HepG2 (cell line): ENCODE data around the gene CDNF. TPM values are rescaled to one million over a fixed set of nuclear protein-coding genes. Genes with fewer than 3 reads are reported as not detected.

Source experiments
- ATF7-NPFF ChIP-seq: sonication (generic); formaldehyde crosslinking; IDR thresholded peaks from 2 replicates; pipeline ENCODE4 v1.8.1; 2023; ENCODE audit warnings: mild to moderate bottlenecking, low read depth, missing genetic modification reagents, moderate library complexity
- HDAC6 ChIP-seq: fragments of 200-600 bp; sonication (generic); IDR thresholded peaks from 2 replicates; pipeline ENCODE4 v1.7.0; 2017; ENCODE audit warnings: mild to moderate bottlenecking, antibody characterized with exemption, low read length, low read depth
- MED8 ChIP-seq: sonication (generic); formaldehyde crosslinking; IDR thresholded peaks from 2 replicates; pipeline ENCODE4 v1.8.1; 2023; ENCODE audit warnings: mild to moderate bottlenecking, missing genetic modification reagents; ENCODE audit not compliant: insufficient replicate concordance
- MXI1 ChIP-seq: IDR thresholded peaks from 3 replicates; pipeline ENCODE4 v1.6.1; 2012; ENCODE audit warnings: low read depth, low read length, inconsistent platforms, borderline replicate concordance
- PHB2 ChIP-seq: fragments of 450-650 bp; IDR thresholded peaks from 2 replicates; pipeline ENCODE4 v1.6.1; 2018; ENCODE audit not compliant: partially characterized antibody
- RFX3 ChIP-seq: IDR thresholded peaks from 2 replicates; pipeline ENCODE4 v1.6.1; 2016; ENCODE audit warnings: missing biosample characterization, missing genetic modification reagents
- RNF2 ChIP-seq: fragments of 450-650 bp; conservative IDR thresholded peaks from 2 replicates; pipeline ENCODE4 v1.6.1; 2016; ENCODE audit warnings: low read depth
- SRY ChIP-seq: sonication (generic); formaldehyde crosslinking; IDR thresholded peaks from 2 replicates; pipeline ENCODE4 v1.8.0; 2022; ENCODE audit warnings: mild to moderate bottlenecking, missing genetic modification reagents
- ZBTB42 ChIP-seq: sonication (generic); formaldehyde crosslinking; IDR thresholded peaks from 2 replicates; pipeline ENCODE4 v1.5.0; 2020; ENCODE audit warnings: mild to moderate bottlenecking, missing genetic modification reagents
- ZNF33A ChIP-seq: sonication (generic); formaldehyde crosslinking; IDR thresholded peaks from 2 replicates; pipeline ENCODE4 v1.5.1; 2020; ENCODE audit warnings: missing genetic modification reagents, mild to moderate bottlenecking, moderate library complexity, borderline replicate concordance
- ZNF562 ChIP-seq: sonication (generic); formaldehyde crosslinking; IDR thresholded peaks from 2 replicates; pipeline ENCODE4 v1.8.0; 2022; ENCODE audit warnings: missing genetic modification reagents, borderline replicate concordance
- ZNF616 ChIP-seq: sonication (generic); formaldehyde crosslinking; IDR thresholded peaks from 2 replicates; pipeline ENCODE4 v1.5.0; 2020; ENCODE audit warnings: low read depth, mild to moderate bottlenecking, missing genetic modification reagents
- polyA plus RNA-seq, 8 experiments: library from polyadenylated mRNA; depleted of rRNA in 3 of 8; stranded (reverse) in 7 of 8; unstranded in 1 of 8; fragments of >200 nt; fragmentation: Illumina TruSeq in 4 of 8; extraction: Trizol in 4 of 8; gene quantifications; 2 replicates each; pipeline versions ENCODE4 v1.2.1 to v1.2.3, GENCODE V29; 2011 to 2016; ENCODE audit warnings: low read depth in 4 of 8, missing spikeins in 1 of 8, mixed read lengths in 1 of 8; ENCODE audit not compliant: insufficient read depth in 1 of 8
- total RNA-seq, 5 experiments: library from RNA; depleted of rRNA; stranded (reverse); fragments of >200 nt; fragmentation: Illumina TruSeq; extraction: Trizol; gene quantifications; 2 replicates each; pipeline ENCODE4 v1.2.3, GENCODE V29; 2016; ENCODE audit warnings: low read depth in 1 of 5
- TF ChIP-seq, protein P1 (sequence below): sonication (generic); formaldehyde crosslinking; IDR thresholded peaks from 2 replicates; pipeline ENCODE4 v1.8.0; 2022; ENCODE audit warnings: mild to moderate bottlenecking, missing genetic modification reagents, borderline replicate concordance
- TF ChIP-seq, protein P2 (sequence below): IDR thresholded peaks from 2 replicates; pipeline ENCODE4 v1.6.1; 2012; ENCODE audit warnings: low read length, improper control_type of control experiment
- TF ChIP-seq, protein P3 (sequence below): sonication (generic); formaldehyde crosslinking; IDR thresholded peaks from 2 replicates; pipeline ENCODE4 v1.5.1; 2020; ENCODE audit warnings: missing genetic modification reagents, mild to moderate bottlenecking, borderline replicate concordance
- TF ChIP-seq, protein P4 (sequence below): sonication (generic); formaldehyde crosslinking; IDR thresholded peaks from 2 replicates; pipeline ENCODE4 v1.5.0; 2020; ENCODE audit warnings: mild to moderate bottlenecking, missing genetic modification reagents, borderline replicate concordance
- TF ChIP-seq, protein P5 (sequence below): sonication (generic); formaldehyde crosslinking; IDR thresholded peaks from 2 replicates; pipeline ENCODE4 v1.4.0; 2020; ENCODE audit warnings: missing genetic modification reagents

Gene CDNF
- total and polyA plus RNA-seq, 2 of the 13 experiments (the other 11 are each of a cell fraction or from before 2014, with no cell fraction given) = 0.29 to 0.33 TPM

DNA sequence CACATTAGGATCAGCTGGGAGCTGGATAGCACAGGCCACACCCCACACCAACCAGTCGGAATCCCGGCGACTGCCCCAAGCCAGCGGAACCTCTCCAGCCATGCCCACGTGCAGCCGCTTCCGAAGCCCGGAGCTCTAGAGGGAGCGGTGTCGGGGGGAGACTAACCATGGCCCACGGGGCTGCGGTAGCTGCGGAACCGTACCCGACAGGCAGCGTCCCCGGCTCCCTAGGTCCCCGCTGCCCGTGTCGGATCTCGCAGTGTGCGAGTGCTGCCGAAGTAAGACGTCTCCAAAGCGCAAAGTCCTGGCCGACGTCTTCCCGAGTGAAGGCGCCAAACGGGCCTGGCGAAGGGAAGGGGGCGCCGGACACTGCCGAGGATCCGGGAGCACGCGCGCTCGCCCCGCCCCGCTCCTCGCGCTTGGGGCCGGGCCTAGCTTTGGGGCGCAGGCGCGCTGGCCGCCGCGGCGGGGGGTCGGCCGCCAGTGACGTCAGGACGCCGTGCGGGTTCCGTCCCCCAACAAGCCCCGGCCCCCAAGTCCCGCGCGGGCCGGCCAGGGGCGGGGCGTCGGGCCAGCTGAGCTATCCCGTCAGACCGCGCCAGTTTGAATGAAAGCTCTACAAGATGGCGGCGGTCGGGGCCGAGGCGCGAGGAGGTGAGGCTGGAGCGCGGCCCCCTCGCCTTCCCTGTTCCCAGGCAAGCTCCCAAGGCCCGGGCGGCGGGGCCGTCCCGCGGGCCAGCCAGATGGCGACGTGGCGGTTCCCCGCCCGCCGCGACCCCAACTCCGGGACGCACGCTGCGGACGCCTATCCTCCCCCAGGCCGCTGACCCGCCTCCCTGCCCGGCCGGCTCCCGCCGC is 40.7 kb upstream of the CDNF start, which contains the start of gene SUV39H2 (continued):
- TF ChIP-seq, protein P1, sequence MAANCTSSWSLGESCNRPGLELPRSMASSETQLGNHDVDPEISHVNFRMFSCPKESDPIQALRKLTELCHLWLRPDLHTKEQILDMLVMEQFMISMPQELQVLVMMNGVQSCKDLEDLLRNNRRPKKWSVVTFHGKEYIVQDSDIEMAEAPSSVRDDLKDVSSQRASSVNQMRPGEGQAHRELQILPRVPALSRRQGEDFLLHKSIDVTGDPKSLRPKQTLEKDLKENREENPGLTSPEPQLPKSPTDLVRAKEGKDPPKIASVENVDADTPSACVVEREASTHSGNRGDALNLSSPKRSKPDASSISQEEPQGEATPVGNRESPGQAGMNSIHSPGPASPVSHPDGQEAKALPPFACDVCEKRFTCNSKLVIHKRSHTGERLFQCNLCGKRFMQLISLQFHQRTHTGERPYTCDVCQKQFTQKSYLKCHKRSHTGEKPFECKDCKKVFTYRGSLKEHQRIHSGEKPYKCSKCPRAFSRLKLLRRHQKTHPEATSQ (CRISPR knock-in tag) = peak; percentile 63; the same call in 1 of the 2 replicates
- TF ChIP-seq, protein P2, sequence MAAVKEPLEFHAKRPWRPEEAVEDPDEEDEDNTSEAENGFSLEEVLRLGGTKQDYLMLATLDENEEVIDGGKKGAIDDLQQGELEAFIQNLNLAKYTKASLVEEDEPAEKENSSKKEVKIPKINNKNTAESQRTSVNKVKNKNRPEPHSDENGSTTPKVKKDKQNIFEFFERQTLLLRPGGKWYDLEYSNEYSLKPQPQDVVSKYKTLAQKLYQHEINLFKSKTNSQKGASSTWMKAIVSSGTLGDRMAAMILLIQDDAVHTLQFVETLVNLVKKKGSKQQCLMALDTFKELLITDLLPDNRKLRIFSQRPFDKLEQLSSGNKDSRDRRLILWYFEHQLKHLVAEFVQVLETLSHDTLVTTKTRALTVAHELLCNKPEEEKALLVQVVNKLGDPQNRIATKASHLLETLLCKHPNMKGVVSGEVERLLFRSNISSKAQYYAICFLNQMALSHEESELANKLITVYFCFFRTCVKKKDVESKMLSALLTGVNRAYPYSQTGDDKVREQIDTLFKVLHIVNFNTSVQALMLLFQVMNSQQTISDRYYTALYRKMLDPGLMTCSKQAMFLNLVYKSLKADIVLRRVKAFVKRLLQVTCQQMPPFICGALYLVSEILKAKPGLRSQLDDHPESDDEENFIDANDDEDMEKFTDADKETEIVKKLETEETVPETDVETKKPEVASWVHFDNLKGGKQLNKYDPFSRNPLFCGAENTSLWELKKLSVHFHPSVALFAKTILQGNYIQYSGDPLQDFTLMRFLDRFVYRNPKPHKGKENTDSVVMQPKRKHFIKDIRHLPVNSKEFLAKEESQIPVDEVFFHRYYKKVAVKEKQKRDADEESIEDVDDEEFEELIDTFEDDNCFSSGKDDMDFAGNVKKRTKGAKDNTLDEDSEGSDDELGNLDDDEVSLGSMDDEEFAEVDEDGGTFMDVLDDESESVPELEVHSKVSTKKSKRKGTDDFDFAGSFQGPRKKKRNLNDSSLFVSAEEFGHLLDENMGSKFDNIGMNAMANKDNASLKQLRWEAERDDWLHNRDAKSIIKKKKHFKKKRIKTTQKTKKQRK = no peak
- TF ChIP-seq ZBTB42 (CRISPR knock-in tag) = 0 out of 2 replicates have a peak, but pooled peaks have one; percentile 29
- TF ChIP-seq, protein P3, sequence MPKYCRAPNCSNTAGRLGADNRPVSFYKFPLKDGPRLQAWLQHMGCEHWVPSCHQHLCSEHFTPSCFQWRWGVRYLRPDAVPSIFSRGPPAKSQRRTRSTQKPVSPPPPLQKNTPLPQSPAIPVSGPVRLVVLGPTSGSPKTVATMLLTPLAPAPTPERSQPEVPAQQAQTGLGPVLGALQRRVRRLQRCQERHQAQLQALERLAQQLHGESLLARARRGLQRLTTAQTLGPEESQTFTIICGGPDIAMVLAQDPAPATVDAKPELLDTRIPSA (CRISPR knock-in tag) = peak; percentile 69; the same call in 1 of the 2 replicates
- peak; percentile 91 for TF ChIP-seq MXI1
- TF ChIP-seq RFX3 (CRISPR knock-in tag) = no peak
- no peak for TF ChIP-seq ZNF33A
- TF ChIP-seq SRY (CRISPR knock-in tag) = peak; percentile 76
- TF ChIP-seq, protein P4, sequence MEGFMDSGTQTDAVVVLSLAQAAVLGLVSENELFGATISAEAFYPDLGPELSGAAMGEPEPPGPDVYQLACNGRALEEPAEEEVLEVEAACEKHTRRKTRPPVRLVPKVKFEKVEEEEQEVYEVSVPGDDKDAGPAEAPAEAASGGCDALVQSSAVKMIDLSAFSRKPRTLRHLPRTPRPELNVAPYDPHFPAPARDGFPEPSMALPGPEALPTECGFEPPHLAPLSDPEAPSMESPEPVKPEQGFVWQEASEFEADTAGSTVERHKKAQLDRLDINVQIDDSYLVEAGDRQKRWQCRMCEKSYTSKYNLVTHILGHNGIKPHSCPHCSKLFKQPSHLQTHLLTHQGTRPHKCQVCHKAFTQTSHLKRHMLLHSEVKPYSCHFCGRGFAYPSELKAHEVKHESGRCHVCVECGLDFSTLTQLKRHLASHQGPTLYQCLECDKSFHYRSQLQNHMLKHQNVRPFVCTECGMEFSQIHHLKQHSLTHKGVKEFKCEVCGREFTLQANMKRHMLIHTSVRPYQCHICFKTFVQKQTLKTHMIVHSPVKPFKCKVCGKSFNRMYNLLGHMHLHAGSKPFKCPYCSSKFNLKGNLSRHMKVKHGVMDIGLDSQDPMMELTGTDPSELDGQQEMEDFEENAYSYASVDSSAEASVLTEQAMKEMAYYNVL = no peak
- no peak for TF ChIP-seq HDAC6
- TF ChIP-seq RNF2 = peak; percentile 90; the same call in 1 of the 2 replicates
- no peak for TF ChIP-seq ZNF562 (CRISPR knock-in tag)
- no peak for TF ChIP-seq ZNF616 (CRISPR knock-in tag)
- peak; percentile 61 for TF ChIP-seq MED8 (CRISPR knock-in tag)
- peak; percentile 88 for TF ChIP-seq ATF7-NPFF (CRISPR knock-in tag)
- TF ChIP-seq PHB2 = no peak
- TF ChIP-seq, protein P5, sequence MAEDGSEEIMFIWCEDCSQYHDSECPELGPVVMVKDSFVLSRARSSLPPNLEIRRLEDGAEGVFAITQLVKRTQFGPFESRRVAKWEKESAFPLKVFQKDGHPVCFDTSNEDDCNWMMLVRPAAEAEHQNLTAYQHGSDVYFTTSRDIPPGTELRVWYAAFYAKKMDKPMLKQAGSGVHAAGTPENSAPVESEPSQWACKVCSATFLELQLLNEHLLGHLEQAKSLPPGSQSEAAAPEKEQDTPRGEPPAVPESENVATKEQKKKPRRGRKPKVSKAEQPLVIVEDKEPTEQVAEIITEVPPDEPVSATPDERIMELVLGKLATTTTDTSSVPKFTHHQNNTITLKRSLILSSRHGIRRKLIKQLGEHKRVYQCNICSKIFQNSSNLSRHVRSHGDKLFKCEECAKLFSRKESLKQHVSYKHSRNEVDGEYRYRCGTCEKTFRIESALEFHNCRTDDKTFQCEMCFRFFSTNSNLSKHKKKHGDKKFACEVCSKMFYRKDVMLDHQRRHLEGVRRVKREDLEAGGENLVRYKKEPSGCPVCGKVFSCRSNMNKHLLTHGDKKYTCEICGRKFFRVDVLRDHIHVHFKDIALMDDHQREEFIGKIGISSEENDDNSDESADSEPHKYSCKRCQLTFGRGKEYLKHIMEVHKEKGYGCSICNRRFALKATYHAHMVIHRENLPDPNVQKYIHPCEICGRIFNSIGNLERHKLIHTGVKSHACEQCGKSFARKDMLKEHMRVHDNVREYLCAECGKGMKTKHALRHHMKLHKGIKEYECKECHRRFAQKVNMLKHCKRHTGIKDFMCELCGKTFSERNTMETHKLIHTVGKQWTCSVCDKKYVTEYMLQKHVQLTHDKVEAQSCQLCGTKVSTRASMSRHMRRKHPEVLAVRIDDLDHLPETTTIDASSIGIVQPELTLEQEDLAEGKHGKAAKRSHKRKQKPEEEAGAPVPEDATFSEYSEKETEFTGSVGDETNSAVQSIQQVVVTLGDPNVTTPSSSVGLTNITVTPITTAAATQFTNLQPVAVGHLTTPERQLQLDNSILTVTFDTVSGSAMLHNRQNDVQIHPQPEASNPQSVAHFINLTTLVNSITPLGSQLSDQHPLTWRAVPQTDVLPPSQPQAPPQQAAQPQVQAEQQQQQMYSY (CRISPR knock-in tag) = peak; percentile 64
